HCT116 (cell line): ENCODE data around the gene ACP7. TPM values are rescaled to one million over a fixed set of nuclear protein-coding genes. Genes with fewer than 3 reads are reported as not detected.

Experiments used
- ATAC-seq: fragments of 200-7000 bp; cut with Tn5 transposase; 2 replicates; pipeline ENCODE4 v1.9.1; 2020; ENCODE audit warnings: mild to moderate bottlenecking, moderate library complexity
- BruUV-seq: library from RNA; stranded (reverse); fragments of 400-500 nt; replicated peaks from 2 replicates; lab custom pipeline; 2021; lab: Mats Ljungman, UMichigan
- CTCF ChIA-PET: fragments of 300-600 bp; sonication (Branson Sonifier 250); formaldehyde crosslinking; loops from one replicate; lab custom pipeline; 2021; ENCODE audit warnings: antibody characterized with exemption; lab: Charles Lee
- POLR2A ChIA-PET: fragments of 300-600, 350-600 bp; sonication (Branson Sonifier 250); formaldehyde crosslinking; loops from one replicate; lab custom pipeline; 2021; ENCODE audit warnings: antibody characterized with exemption; lab: Charles Lee
- RAD21 ChIA-PET, 2 experiments: fragments of 300-600 bp; sonication (Branson Sonifier 250); formaldehyde crosslinking; loops; one replicate each; lab custom pipeline; 2023; ENCODE audit warnings: low total read pairs in 2 of 2; ENCODE audit not compliant: uncharacterized antibody in 2 of 2, unreplicated experiment in 2 of 2, low non-redundant PET in 1 of 2; lab: Charles Lee
- DNase-seq: peaks from one replicate; pipeline ENCODE4 v3.0.0-alpha.2; 2010; ENCODE audit warnings: low read depth, low spot score
- H2AFZ ChIP-seq: fragments of 200-600 bp; shearing (Covaris generic), sonication (generic); 2 replicates; pipeline ENCODE4 v1.6.1; 2017; ENCODE audit warnings: low read depth, mixed run types, mixed read lengths, antibody characterized with exemption, low read length; ENCODE audit not compliant: poor library complexity, severe bottlenecking
- H3K27ac ChIP-seq: 2 replicates; pipeline ENCODE4 v1.5.1; 2012; ENCODE audit warnings: low read depth, low read length
- H3K27me3 ChIP-seq: fragments of 200-600 bp; sonication (generic); 2 replicates; pipeline ENCODE4 v1.6.1; 2016; ENCODE audit warnings: mixed run types, low read length, mixed read lengths; ENCODE audit not compliant: insufficient read depth
- H3K36me3 ChIP-seq, 2 experiments: fragments of 200-500 bp in 1 of 2; fragments of 200-600 bp in 1 of 2; sonication (Bioruptor generic) in 1 of 2; sonication (generic) in 1 of 2; 2 replicates each; pipeline versions ENCODE4 v1.5.1 to v1.6.1; 2014 to 2016; ENCODE audit warnings: low read length in 2 of 2, inconsistent platforms in 1 of 2, mixed read lengths in 1 of 2, mixed run types in 1 of 2; ENCODE audit not compliant: insufficient read depth in 2 of 2, control insufficient read depth in 1 of 2
- H3K4me1 ChIP-seq, 2 experiments: fragments of 200-600 bp in 1 of 2; sonication (generic) in 1 of 2; 2 replicates each; pipeline versions ENCODE4 v1.5.1 to v1.6.1; 2012 to 2017; ENCODE audit warnings: low read length in 2 of 2, inconsistent platforms in 1 of 2, mild to moderate bottlenecking in 1 of 2, mixed read lengths in 1 of 2, mixed run types in 1 of 2, moderate library complexity in 1 of 2; ENCODE audit not compliant: insufficient read depth in 2 of 2, control insufficient read depth in 1 of 2
- H3K4me2 ChIP-seq: fragments of 200-600 bp; sonication (generic); 2 replicates; pipeline ENCODE4 v1.6.1; 2017; ENCODE audit warnings: mixed run types, low read length, mixed read lengths
- H3K4me3 ChIP-seq, 2 experiments: fragments of 200-600 bp in 1 of 2; sonication (generic) in 1 of 2; replicated peaks in 1 of 2; 2 replicates each; pipeline ENCODE4 v1.5.1; 2011 to 2016; ENCODE audit warnings: low read length in 2 of 2, control low read depth in 1 of 2, low read depth in 1 of 2, mild to moderate bottlenecking in 1 of 2, mixed read lengths in 1 of 2, mixed run types in 1 of 2
- H3K79me2 ChIP-seq: fragments of 200-600 bp; sonication (generic); 2 replicates; pipeline ENCODE4 v1.6.1; 2017; ENCODE audit warnings: mild to moderate bottlenecking, mixed run types, low read length, moderate library complexity, mixed read lengths; ENCODE audit not compliant: insufficient read depth
- H3K9ac ChIP-seq: fragments of 200-600 bp; sonication (generic); 2 replicates; pipeline ENCODE4 v1.6.1; 2016; ENCODE audit warnings: low read length, mixed read lengths
- H3K9me2 ChIP-seq: fragments of 200-600 bp; sonication (generic), shearing (Covaris generic); 2 replicates; pipeline ENCODE4 v1.6.1; 2017; ENCODE audit warnings: mixed run types, mild to moderate bottlenecking, moderate library complexity; ENCODE audit not compliant: insufficient read depth
- H3K9me3 ChIP-seq, 2 experiments: fragments of 200-500 bp in 1 of 2; fragments of 200-600 bp in 1 of 2; sonication (Bioruptor generic) in 1 of 2; sonication (generic) in 1 of 2; 2 replicates each; pipeline ENCODE4 v1.6.1; 2014 to 2017; ENCODE audit warnings: low read length in 2 of 2, mixed read lengths in 2 of 2, inconsistent platforms in 1 of 2, low read depth in 1 of 2, mild to moderate bottlenecking in 1 of 2, mixed run types in 1 of 2, moderate library complexity in 1 of 2; ENCODE audit not compliant: control insufficient read depth in 1 of 2, insufficient read depth in 1 of 2
- H4K20me1 ChIP-seq: fragments of 200-600 bp; sonication (generic), shearing (Covaris generic); 2 replicates; pipeline ENCODE4 v1.6.1; 2017; ENCODE audit warnings: mixed run types, mild to moderate bottlenecking, moderate library complexity; ENCODE audit not compliant: insufficient read depth
- ATF3 ChIP-seq: IDR thresholded peaks from 2 replicates; pipeline ENCODE4 v1.6.1; 2012
- CBX3 ChIP-seq: IDR thresholded peaks from 2 replicates; pipeline ENCODE4 v1.6.1; 2012; ENCODE audit warnings: low read depth
- CEBPB ChIP-seq: IDR thresholded peaks from 2 replicates; pipeline ENCODE4 v1.6.1; 2012; ENCODE audit warnings: low read depth
- ELF1 ChIP-seq: IDR thresholded peaks from 2 replicates; pipeline ENCODE4 v1.6.1; 2012; ENCODE audit warnings: low read depth, borderline replicate concordance
- EZH2phosphoT487 ChIP-seq: fragments of 200-600 bp; IDR thresholded peaks from 2 replicates; pipeline ENCODE4 v1.6.1; 2018; ENCODE audit warnings: antibody characterized with exemption, borderline replicate concordance
- POLR2A ChIP-seq: IDR thresholded peaks from 2 replicates; pipeline ENCODE4 v1.7.0; 2011; ENCODE audit warnings: borderline replicate concordance; ENCODE audit not compliant: insufficient read depth, insufficient read length; ENCODE audit errors: extremely low read depth
- POLR2AphosphoS5 ChIP-seq: IDR thresholded peaks from 2 replicates; pipeline ENCODE4 v1.6.1; 2011; ENCODE audit warnings: mild to moderate bottlenecking, low read depth, low read length, moderate library complexity
- SIN3A ChIP-seq: IDR thresholded peaks from 2 replicates; pipeline ENCODE4 v1.6.1; 2012; ENCODE audit warnings: low read depth
- SP1 ChIP-seq: IDR thresholded peaks from 2 replicates; pipeline ENCODE4 v1.6.1; 2012; ENCODE audit warnings: low read depth
- SRF ChIP-seq: IDR thresholded peaks from 2 replicates; pipeline ENCODE4 v1.6.1; 2012; ENCODE audit warnings: low read depth
- ZBTB33 ChIP-seq: IDR thresholded peaks from 2 replicates; pipeline ENCODE4 v1.6.1; 2011; ENCODE audit warnings: mild to moderate bottlenecking, low read length, moderate library complexity; ENCODE audit not compliant: insufficient replicate concordance; ENCODE audit errors: extremely low read depth
- intact Hi-C: fragments of 100-400 bp; cut with micrococcal nuclease; formaldehyde crosslinking; loops from 2 replicates; pipeline ENCODE4 v1.10.0; 2022
- total RNA-seq: library from RNA; stranded (reverse); gene quantifications from one replicate; pipeline ENCODE4 v1.2.1, GENCODE V29; 2021; ENCODE audit not compliant: unreplicated experiment

ACP7 gene
- total RNA-seq, 1 experiment from 2014 or later: 4.7 TPM

- H3K27me3 ChIP-seq: no peaks in the 10 kb centered on the region
These were observed 64.9 kb downstream of the ACP7 start for GRCh38 chr19:39148939-39149529.

More at GRCh38 chr19:39148939-39149529, 64.9 kb downstream of the ACP7 start:
- no TSS peak for BruUV-seq
- no peak for DNase-seq
- no peak for ATAC-seq
- Histone ChIP-seq H3K4me3 (no peak overlapping the region), H3K4me2 (no peak overlapping the region), H2AFZ (no peak overlapping the region), H3K9me3 (no peaks in the 10 kb centered on the region), H3K4me1 (peaks cover 6 to 17% of the 10 kb centered on the region in 2 experiments), H3K36me3 (no peaks in the 10 kb centered on the region), H3K9ac (no peak overlapping the region), H3K27ac (no peak overlapping the region), H3K9me2 (no peaks in the 10 kb centered on the region), H4K20me1 (no peaks in the 10 kb centered on the region), H3K79me2 (peaks cover 92% of the 10 kb centered on the region)
- TF ChIP-seq SIN3A (no peak), SRF (no peak), CEBPB (no peak), ELF1 (no peak), ATF3 (no peak), SP1 (no peak), ZBTB33 (no peak), POLR2A (no peak), POLR2AphosphoS5 (no peak), CBX3 (no peak), EZH2phosphoT487 (no peak)
- RAD21 ChIA-PET: no interaction called here
- intact Hi-C loops: no loop called here
- POLR2A ChIA-PET: no interaction called here
- CTCF ChIA-PET: no interaction called here
